GM18909 (cell line): ENCODE measurements around the gene RAB11FIP2.
"Not testable (repeated sequence)": the region's sequence is repeated elsewhere in the genome, so short reads cannot be mapped to it uniquely, and the experiment has no call there.

Experiments used
- ATAC-seq: cut with Tn5 transposase; IDR thresholded peaks from one replicate; pipeline ENCODE4 v1.9.1; 2021; ENCODE audit warnings: mild to moderate bottlenecking; ENCODE audit not compliant: unreplicated experiment, poor library complexity

The RAB11FIP2 gene, protein sequence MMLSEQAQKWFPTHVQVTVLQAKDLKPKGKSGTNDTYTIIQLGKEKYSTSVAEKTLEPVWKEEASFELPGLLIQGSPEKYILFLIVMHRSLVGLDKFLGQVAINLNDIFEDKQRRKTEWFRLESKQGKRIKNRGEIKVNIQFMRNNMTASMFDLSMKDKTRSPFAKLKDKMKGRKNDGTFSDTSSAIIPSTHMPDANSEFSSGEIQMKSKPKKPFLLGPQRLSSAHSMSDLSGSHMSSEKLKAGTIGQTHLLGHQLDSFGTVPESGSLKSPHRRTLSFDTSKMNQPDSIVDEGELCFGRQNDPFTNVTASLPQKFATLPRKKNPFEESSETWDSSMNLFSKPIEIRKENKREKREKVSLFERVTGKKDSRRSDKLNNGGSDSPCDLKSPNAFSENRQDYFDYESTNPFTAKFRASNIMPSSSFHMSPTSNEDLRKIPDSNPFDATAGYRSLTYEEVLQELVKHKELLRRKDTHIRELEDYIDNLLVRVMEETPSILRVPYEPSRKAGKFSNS

DNA sequence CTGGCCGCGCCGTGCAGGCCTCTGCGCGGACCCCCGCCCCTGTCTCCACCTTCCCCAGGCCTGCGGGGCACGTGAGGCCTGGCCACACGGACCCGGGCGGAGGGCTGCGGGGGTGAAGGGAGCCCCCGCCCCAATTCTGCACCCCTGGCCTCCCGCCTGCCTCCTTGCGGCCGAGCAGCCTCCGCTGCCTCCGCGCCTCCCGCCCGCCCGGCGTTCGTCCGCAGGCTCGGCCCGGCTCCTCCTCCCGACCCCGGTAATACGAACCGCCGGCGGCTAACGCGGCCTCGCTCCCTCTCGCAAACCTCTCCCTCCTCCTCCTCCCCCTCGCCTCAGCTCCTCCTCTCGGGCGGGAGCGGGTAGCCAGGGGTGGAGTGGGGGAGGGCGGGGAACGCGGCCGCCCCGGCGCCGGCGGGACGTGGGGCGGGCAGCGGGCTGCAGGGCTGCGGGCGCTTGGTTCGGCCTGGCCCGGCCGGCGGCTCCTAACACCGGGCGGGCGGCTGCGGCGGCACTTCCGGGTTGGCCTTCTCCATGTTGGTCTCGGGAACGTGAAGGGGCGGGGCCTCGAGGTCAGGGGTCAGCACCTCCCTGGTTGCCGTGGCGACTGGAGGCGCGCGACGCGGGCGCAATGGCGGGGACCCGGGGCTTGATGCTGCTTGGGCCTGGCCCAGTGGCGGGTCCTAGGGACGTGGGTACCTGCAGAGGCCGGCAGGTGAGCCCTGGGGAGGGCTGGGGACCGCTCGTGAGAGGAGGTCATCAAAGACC lies at the start of gene RAB11FIP2:
RAB11FIP2 (minus strand) TSS at position 547 of the 762 bp plus-strand sequence. CDS start 778 bp downstream, outside the sequence.
- ATAC-seq, result peak; percentile 97

DNA sequence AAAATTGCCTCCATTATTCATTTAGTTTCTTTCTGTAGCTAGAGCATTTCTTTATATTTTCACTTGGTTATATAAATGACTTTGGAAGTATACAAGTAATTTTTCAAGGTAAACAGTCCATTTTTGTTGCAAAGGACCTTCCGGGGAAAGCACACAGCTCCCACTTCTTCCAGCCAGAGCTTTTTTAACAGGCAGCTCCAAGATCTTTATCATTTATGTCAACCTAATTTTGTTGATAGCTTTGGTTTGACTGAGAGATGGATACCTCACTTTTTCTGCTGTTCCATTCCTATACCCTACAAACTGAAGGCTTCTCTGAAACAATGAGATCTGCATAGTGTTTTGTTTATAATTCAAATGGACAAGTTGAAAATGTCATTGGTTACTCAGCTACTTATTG lies 49.3 kb upstream of the RAB11FIP2 start:
- ATAC-seq, result no peak

DNA sequence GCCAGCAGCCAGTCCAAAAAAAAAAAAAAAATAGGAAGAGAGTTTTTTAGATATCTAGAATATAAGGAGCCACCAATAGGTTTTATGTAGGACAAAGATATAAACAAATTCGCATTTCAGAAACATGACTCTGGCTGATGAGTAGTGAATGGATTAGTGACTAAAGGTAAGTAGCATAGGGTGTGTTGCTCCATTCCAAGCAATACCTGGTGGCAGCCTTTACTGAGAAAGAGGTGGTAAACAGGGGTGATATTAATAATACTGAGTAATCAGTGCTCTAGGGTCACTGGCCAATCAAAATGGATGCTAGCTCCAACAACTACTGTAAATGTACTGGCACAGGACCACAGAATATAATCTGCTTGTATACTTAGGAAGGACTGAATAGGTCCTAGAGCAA lies 45.5 kb upstream of the RAB11FIP2 start:
- no peak for ATAC-seq

DNA sequence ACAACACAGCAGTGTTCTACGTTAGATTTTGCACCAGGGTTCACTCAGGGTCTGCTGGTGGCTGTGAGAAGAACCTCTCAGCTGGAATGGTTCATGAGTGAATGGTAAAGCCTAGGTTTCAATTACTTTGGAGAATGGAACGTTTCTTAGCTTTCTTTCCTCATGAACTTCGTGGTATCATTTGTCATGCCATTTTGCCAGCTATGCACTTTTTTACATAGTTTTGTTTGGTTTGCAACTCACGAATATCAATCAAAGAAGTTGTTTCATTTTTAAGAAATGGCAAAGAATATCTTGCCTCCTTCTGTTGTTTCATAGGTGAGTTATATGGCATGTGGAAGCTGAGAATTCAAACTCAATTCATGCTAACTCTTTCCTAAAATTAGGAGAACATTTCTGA lies 34.1 kb upstream of the RAB11FIP2 start:
- no peak for ATAC-seq

DNA sequence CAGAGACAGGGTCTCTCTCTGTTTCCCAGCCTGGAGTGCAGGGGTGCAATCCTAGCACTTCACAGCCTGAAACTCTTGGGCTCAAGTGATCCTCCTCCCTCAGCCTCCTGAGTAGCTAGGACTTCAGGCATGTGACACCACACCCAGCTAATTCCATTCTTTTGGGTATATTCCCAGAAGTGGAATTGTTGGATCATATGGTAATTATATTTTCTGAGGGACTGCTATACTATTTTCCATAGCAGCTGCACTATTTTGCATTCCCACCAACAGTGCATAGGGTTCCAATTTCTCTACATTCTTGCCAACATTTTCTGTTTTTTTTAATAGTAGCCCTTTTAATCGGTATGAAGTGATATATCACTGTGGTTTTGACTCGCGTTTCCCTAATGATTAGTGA lies 30.0 kb upstream of the RAB11FIP2 start:
- ATAC-seq, result no peak

DNA sequence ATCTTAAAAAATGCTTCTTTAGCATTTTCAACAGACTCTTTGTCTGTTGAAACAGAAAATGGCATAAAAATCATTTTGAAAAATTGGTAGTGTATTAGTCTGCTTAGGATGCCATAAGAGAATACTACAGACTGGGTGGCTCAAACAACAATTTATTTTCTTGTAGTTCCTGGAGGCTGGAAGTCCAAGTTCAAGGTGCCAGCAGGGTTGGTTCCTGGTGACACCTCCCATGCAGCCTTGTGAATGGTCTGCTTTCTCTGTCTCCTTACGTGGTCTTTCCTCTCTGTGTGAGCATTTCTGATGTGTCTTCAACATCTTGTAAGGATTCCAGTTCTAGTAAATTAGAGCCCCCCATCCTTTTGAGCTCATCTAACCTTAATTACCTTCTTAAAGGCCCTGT lies 26.1 kb upstream of the RAB11FIP2 start:
- ATAC-seq, result no peak

DNA sequence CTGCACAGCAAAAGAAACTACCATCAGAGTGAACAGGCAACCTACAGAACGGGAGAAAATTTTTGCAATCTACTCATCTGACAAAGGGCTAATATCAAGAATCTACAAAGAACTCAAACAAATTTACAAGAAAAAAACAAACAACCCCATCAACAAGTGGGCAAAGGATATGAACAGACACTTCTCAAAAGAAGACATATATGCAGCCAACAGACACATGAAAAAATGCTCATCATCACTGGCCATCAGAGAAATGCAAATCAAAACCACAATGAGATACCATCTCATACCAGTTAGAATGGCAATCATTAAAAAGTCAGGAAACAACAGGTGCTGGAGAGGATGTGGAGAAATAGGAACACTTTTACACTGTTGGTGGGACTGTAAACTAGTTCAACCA lies 20.6 kb upstream of the RAB11FIP2 start:
- not testable (repeated sequence) for ATAC-seq

DNA sequence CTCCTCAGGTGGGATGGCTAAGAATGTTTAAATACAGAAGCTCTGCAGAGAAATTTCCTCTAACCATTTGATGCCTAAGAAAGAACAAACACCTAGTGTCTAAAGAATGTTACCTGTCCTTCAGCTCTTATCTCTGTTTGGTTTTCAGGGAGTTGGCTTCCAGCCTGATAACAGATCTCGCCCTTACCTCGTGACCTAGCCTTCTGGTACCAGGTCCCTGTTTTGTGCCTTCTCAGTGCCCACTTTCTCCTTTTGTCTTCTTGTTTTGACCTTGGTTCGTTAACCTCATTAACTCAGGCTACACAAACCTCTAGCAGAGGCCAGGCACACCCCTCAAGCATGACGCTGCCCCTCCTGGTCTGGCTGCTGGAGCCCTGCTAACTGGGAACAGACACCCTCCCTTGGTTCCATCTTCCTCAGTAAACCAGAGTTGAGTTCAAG lies 16.1 kb upstream of the RAB11FIP2 start:
- ATAC-seq, result no peak

DNA sequence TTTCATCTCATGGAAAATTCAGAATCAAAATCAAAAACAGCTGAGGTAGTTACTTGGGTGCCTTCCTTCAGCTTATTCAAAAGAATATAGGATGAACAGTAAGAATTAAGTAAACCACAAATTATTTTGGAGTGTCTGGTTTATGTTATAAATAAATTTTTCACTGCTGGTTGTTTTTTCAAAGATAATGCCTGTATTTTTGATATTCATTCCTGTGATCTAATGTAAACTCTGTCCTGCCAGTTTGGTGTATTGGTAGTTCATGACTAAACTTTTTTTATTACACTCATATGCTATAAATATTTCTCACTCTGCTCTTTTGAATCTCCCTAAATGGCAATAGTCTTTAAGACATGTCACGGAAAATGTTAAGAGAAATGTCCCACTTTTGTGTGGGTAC lies 11.6 kb upstream of the RAB11FIP2 start:
- ATAC-seq, result no peak

DNA sequence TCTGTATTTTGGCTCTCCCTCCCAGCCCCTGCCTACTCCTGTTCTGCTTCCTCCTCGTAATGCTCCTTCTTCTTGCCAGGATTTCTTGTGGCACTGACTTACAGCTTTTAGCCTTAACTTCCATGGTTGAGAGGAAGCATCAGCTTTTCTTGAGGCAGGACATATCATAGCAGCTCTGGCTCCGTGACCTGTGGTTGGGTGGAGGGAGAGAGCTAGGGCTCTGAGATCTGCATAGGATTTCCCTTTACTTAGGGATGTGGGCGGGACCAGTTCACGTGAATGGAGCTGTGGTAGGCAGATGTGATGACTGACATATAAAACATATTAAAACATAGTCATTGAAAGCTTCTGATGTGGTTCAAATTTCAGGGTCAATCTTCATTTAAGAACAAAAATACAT lies 10.6 kb upstream of the RAB11FIP2 start:
- no peak for ATAC-seq

DNA sequence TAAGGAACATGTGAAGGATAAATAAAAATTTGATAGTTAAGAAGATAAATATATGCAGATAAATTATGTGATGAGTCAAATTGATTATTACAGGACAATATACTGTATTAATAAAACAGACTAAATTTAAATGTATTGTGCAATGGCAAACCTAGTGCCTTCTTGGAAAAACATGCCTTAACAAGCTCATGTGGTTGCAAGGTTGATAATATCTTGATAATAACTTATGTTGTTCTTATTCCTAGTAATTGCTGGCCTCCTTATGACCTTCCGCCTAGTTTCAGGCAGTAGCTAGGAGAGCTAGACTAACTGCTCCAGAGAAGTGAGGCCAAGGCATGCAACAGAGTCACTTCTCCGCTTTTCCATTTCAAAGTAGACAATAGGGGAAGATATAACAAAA lies 7.6 kb upstream of the RAB11FIP2 start:
- no peak for ATAC-seq

DNA sequence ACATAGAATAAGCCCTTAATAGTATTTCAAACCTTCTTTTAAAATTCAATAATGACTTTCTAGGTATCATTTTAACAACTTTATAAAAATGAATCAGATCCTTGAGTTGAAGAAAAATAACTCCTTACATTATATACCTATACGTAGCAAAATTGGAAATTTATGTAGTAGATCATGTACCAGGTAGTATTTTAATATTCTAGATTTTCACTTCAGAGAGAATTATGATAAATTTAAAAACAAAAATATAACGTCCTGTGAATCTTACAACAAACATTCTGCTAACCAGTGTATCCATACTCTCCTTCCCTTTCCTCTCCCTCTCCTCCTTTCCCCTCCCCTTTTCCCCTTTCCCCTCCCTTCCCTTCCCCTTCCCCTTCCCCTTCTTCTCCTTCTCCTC lies 6.1 kb upstream of the RAB11FIP2 start:
- ATAC-seq, result no peak

DNA sequence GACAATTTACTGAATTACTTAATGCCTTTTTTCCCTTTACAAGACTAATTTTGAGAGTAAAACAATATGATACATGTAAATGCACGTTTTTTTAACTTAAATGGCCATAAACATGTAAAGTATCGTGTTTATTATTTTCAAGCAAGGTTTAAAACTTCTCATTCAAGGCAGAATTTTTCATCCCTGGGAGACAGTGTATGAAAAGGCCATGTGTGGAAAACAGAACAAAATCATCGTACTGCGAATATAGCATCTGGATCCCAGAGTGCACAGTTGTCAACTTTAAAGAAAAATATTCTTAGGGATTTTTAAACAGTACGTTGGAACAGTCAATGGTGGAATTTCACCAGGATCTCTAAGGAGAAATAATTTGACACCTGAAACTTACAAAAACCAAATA lies 1.1 kb upstream of the RAB11FIP2 start:
- ATAC-seq, result no peak

DNA sequence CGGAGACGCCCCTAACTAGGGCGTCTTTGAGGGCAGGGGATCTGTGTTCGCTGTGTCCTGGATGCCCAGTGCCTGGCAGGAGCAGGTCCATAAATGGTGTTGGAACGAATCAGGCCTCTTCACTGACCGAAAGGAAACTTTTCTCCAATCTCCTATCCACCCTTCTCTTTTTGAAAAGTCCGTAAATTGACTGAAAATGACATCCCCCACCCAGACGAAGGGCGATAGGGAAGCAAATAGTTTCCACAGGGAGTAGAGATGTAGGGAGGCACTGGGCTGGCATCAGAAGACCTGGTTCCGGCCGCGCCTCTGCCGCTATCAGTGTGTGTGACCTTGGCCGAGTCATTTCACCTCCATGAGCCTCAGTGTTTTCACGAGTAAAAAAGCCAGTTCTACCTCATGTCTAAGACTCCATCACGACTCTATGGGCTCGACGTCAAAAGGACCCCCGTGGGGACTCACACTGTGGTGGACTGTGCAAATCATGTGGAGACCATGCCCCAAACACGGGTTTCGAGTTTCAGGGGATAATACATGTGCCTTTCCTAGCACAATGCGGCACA lies 497 bp upstream of the RAB11FIP2 start:
- ATAC-seq, result no peak

DNA sequence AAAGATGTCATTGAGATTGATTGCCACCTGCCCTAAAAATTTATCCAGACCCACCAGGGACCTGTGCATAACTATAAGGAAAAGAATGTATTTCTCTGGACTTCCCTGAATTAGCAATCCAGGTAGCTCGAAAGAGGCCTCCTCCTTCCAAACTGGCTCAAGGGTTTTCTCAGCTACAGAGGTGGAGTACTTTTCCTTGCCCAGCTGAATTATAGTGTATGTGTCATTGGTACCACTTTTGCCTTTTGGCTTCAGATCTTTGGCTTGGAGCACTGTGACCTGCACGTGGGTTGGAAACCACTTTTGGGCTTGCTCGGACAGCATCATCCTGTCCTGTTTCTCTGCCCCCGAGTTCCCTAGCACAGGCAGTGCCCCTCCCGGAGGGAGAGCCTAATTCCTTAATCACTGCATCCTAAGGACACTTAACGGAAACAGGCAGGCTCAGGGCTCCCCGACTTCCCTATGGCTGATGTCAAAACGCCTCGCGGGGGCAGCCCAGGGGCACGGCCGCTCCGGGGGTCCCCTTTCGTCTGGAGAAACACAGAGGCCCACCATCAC lies 825 bp downstream of the RAB11FIP2 start:
- ATAC-seq, result peak; percentile 23

DNA sequence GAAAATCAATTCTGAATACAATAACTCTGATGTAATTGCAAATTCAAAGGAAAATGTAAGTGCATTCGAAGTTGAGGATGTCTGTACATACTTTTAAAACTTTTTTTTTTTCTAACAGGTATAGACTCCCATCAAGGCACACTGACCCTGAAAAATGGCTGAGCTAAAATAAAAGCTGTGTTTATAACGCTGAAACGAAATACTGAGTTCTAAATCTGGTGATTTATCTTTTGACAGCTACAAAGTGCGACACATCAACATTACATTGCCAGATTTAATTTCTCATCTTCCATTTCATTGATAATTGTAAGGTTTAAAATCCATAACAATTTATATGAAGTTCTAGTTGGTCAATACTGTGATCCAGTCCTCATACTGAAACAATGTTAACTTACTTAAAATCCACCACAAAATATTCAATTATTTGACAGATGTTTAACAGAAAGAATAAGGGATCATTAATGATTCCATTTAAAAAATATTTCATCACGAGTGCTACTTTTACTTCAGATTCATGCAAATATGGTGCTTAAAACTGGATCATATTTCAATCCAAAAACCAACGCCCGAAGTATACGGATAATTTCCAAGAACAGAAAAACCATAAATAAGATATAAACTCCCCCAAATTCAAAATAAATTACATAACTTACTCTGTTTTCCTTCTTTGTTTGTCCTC lies 1.4 kb downstream of the RAB11FIP2 start:
- no peak for ATAC-seq

DNA sequence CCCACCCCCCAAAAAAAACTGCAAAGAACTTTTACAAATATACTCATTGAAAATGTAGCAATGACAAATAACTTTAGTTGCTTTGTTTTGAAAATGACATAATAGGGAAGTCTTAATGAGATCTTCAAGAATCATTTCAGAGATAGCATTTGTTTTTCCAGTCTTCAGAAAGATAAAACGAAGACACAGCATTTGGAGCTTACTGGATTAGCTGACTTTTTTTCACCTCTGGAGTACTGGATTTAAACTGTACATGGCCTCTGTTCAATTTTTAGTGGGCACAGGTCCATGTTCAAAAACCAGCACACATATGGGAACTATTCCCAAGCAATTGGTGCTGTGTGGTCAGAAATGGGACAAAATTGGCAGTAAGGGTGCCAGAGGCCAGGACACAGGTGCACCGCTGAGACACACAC lies 3.9 kb downstream of the RAB11FIP2 start:
- ATAC-seq, result no peak

DNA sequence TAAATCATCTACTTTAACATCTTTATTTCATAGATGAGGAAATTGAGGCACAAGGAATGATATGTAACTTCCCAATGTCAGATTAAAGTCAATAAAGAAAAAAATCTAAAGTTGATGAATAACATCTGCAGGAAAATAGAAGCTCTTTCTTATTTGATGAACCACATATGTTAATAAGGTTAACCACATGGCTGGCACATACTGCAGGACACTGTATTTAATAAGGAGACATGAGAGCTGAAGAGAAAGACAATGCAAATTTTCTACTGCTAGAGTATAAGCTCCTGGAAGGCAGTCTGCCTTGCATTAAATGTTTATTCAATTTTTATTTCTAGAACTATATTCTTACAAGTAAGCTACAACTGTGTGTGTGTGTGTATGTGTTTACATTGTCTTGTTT lies 4.4 kb downstream of the RAB11FIP2 start:
- no peak for ATAC-seq

DNA sequence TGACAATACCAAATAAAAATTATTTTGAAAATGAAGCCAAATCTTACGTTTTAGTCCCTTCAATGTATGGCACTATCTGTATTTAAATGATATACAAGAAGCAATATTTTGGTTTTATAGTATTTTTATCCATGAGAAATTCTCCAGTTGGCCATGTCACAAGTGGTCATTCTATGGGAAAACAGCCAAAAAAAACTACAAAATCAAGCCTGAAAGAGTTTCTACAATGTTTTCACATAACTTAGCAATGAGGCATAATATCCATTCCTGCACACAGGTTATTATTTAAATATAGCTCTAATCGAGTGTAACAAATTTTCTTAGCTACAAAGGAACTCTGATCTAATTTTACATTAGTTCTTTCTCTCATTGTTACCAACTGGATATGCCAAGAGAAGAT lies 5.4 kb downstream of the RAB11FIP2 start:
- ATAC-seq, result no peak

DNA sequence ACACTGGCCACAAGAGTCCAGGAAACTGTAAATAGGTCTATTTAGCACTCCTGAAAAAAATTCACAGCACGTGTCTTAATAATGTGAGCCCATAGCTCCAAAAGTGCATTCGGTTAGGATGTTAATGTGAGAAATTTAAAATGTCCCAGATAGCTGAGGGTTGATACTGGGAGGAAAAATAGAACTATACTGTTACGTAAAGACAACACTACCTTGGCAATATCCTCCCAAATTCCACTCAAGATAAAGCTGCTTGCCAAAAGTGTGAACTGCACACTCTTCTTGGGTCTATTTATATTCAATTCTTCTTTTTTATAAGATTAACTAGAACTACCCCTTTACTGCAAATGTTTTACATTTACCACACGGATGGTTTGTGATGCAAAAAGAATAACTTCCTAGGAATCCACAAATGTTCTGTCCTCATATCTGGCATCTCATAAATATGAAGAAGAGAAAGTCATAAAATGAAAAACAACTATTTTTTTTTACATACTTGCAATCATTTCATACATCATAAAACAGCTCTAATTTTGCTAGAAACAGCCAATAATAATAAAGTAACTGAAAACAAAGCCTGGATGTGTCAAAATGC lies 10.4 kb downstream of the RAB11FIP2 start:
- ATAC-seq, result no peak
